ENCODE data around the gene THAP7.

THAP7 gene

GRCh38 chr22:20992456-20993303, 9.2 kb downstream of the THAP7 start:
- no peak for DNase-seq

GRCh38 chr22:20992056-20992442, 9.9 kb downstream of the THAP7 start:
- DNase-seq = no peak

DNA sequence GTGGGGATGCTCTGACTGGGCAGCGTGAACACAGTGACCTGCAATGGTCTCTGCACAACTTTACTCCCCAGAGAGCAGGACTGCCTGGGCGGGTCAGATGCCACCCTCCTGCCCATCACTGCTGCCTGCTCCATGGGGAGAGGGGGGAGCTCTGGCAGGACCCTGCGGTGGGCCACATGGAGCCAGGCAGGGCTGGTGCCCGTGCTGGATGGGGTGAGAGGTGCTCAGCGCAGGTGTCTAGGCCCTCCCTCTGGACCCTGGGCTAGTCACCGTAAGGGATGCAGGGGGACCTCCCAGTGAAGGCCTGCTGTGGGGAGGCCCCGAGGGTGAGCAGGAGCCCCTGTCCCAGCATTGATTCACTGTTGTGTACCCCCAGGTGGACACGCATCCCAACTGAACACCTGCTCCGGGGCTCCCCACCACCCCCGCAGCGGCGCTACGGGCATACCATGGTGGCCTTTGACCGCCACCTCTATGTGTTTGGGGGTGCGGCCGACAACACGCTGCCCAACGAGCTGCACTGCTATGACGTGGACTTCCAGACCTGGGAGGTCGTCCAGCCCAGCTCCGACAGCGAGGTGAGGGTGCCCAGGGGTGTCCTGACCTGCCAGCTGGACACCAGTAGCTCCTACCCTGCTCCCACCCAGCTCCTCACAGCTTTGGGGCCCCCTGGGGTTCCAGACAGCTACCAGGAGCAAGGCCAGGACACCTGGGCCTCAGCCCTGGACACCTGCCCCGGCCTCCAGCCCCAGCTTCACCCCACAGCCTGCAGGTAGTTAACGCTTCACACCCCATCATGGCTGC, 10.5 kb downstream of the THAP7 start:
- no peak for DNase-seq

DNA sequence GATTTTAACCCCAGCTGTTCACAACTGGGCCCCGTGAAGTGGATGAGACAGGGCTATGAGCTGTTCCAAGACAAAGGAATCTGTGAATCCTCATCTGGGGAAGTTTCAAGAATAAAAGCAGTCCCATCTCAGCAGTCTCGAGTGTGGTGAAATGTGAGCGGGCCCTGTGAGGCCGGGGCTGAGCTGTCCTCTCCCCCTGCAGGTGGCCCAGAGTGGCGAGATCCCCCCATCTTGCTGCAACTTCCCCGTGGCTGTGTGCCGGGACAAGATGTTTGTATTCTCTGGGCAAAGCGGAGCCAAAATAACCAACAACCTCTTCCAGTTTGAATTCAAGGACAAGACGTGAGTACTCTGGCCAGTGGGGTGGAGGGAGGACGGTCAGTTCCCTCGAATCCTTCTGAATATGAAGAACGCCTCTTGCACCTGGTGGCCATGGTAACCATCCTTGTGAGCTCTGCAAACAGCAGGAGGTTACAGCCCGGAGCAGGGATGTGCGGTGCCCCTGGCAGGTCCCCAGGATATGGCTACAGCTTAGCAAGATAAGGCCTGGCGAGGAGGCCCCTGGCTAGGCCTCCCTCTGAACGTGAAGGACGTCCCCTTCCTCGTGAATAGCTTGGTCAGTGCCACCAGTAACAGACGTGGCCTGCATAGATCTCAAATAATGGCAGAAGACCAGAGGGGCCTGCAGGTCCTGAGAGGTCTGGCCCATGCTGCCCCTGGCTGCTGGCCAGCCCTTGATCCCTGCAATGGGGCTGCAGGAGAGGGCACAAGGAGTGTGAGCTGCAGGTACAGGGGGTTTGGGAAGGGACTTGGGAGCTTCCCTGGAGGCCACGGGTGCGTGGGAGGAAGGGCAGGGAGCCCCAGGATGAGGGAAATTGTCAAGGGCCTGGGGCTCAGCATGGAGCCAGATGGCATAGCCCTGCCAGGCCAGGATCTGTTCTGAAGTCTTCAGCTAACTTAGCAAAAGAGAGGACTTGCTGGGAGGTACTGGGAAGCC, 11.4 kb downstream of the THAP7 start:
- DNase-seq = no peak

- DNase-seq = no peak
Observed at GRCh38 chr22:20989323-20990138, 12.4 kb downstream of the THAP7 start.

- no peak for DNase-seq
Observed at GRCh38 chr22:20988573-20989322, 13.2 kb downstream of the THAP7 start.

- DNase-seq = no peak
Observed at GRCh38 chr22:20987375-20987774, 14.5 kb downstream of the THAP7 start.

DNA sequence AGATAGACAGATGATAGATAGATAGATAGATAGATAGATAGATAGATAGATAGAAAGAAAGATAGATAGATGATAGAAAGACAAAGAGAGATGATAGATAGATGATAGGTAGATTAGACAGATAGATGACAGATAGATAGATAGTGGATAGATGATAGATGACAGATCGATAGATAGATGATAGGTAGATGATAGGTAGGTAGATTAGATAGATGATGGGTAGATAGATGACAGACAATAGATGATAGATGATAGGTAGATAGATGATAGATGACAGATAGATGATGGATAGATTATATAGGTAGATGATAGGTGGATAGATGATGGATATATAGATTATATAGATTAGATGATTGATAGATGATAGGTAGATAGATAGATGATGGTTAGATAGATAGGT, 15.6 kb downstream of the THAP7 start:
- no peak for DNase-seq

- no peak for DNase-seq
Observed at GRCh38 chr22:20985720-20986119, 16.2 kb downstream of the THAP7 start.

DNA sequence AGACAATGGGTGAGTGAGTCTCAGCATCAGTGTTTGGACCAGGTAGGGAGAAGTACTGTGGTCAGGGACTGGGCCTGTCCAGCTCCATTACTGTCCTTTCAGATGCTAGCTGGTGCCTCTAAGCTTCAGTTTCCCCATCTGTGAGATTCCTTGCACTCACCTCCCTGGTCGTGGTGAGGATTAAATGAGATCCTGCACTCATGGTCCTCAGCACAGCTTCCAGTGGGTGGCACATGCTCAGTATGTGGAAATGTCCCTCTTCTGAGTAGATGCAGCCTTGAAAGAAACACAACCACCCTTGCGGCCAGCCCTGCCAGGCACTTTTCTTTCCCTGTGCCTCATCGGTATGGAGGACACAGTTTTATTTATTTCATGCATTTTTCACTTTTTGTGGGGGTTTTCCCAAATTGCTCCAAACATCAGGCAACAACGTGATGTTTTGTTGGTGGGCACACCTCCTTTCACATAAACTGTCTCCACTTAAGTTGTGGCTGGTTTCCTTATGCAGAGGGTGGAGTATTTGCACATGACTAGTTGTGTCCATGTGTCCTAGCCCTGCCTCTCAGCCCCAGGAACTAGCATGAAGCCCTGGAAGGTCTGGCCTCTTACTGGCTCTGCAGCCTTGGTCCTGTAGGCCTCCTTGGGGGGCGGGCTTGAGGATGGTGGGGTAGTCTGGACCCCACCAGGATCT, 18.7 kb downstream of the THAP7 start:
- DNase-seq = no peak

DNA sequence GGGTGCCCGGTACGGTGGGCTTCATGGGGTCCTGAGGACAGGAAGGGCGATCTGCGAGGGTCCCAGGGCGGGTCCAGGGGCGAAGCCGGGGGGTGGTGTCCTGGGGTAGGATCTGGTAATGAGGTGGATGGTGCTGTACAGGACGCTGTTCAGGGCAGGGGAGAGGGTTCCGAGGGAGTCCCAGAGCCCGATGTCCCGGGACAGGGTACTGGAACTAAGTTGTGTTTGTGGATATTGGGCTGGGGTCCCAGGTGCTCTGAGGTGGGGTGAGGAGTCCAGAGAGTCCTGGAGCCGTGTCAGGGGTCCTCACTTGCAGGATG, 19.4 kb downstream of the THAP7 start:
- no peak for DNase-seq

GRCh38 chr22:20981787-20982562, 19.9 kb downstream of the THAP7 start, which contains the start of gene LZTR1:
Gene LZTR1, plus strand, starts transcription at chr22:20982297. Its CDS starts 75 bp downstream, at chr22:20982372.
- peak; percentile 84 for DNase-seq

DNA sequence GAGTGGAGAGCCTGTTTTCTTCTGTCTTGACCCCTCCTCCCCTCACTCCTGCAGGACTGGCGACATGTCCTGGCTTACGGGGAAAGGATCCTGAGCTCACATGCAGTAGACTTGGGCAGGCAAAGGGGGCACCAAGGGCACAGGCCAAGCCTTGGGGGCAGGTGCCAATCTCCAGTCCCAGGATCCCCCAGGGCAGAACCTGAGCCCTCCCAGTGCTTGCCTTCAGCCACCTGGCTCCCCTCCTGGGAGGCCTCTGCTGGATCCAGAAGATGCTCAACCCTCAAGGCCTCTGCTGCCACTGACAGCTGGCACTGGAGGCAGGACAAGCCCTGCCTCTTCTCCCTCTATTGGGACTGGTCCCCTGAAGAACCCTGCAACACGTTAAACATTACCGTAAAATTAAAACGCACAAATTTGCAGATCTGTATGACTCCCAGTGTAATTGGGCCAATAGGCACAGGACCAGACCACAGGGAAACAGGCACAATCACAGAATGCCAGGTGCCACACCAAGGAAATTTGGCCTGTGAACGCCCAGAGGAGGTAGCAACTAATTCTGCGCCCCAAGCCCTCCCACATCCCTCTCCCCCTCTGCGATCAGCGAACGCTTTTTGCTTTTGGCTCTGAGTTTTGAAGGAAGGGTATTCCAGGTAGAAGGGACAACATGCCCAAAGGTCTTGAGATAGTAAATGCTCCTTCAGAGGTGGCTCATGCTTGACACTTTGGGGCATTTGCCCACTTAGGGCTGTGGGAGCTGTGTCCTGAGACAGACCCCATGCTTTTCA, 20.8 kb downstream of the THAP7 start:
- no peak for DNase-seq

- DNase-seq = no peak
Observed at GRCh38 chr22:20980523-20980922, 21.4 kb downstream of the THAP7 start.

DNA sequence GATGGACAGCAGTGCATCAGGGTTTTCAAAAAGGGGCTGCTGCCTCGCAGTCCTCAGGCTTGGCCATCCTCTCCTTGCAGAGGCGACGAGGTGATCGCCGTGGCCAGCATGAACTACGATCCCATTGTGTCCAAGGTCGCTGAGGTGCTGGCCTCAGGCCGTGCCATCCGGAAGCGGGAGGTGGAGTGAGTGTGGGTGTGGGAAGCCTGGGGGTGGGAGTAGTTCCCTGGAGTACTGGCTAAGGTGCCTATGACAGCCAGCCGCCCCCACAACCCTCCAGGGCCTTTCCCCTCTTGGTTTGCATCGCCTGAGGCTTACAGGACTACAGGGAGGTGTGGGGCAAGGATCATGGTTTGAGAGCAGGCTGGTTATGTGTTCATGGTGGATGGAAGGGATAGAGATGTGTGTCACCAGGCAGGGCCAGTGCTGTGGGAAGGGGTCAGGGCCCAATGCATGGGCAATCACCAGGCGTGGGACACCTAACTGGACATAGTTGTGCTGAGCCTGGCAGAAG, 21.9 kb downstream of the THAP7 start:
- no peak for DNase-seq

DNA sequence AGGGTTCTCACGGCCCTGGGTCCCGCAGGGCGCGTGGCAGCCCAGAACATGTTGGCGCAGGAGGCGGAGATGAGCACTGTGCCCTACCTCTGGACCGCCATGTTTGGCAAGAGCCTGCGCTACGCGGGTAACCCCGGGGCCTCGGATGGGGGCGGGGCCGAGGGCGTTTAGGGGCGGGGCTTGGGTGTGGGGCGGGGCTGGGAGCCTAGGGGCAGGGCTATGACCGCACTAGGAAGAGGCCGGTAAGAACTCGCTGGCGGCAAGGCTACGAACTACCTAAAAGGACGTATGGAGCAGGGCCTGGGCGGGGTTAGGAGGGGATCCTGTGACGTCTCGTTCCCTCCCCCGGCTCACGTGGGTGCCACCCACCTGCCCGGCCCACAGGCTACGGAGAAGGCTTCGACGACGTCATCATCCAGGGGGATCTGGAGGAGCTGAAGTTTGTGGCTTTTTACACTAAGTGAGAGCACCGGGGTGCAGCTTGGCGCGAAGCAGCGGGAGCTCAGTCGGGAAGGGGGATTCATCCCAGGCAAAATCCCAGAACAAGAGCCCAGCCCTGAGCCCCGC, 22.6 kb downstream of the THAP7 start:
- peak; percentile 83 for DNase-seq

DNA sequence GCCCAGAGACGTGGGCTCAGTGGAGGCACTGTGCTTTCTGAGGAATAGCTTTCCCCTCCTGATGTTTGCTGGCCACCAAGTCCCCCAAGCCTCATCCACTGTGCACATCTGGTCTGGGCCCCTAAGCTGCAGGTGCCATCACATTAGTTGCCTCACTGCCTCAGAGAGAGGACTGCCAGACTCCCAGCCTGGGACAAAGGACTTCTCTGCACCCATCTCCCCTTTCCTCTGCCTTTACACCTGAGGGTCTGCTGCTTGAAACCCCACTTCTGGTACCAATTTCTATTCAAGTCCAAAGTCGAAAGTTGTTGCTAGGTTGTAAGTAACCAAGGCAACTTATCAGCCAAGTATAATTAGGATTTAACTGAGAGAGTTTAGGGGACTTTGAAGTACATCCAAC, 23.5 kb downstream of the THAP7 start:
- DNase-seq = no peak

DNA sequence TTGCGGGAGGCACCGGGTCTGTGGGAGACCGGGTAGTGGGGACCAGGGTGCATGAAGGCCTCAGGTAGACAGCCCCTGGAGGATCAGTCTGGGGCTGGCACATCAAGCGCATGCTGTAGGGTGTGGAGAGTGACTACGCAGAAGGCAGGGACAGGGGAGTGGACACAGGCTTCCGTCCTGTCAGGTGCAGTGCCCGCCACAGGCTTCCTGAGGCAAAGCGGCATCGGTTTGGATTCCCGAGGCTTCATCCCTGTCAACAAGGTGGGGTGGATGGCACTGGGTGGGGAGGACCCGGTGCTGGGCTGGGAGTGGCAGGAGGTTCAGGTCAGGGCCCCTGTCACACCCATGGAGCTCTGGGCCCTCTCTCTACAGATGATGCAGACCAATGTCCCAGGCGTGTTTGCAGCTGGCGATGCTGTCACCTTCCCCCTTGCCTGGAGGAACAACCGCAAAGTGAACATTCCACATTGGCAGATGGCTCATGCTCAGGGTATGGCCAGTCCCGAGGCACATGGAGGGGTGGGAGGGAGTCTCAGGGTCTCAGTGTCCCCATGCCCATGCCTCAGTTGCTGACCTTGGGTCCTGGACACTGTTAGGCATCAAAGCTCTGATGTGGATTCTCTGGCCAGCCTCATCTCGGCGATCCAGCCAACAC, 24.3 kb downstream of the THAP7 start:
- DNase-seq = no peak

All from stimulated activated CD4-positive, alpha-beta T cell treated with anti-CD3 and anti-CD28 coated beads, Interleukin-15, amount 100 ng/mL, for 24 hours (primary cell).